Middle frontal gyrus (tissue), 1 donor: ENCODE results near the gene MECR.

Experiments used
- DNase-seq: peaks from one replicate; pipeline ENCODE4 v3.0.0-alpha.2; 2015; ENCODE audit warnings: low spot score; ENCODE audit errors: extremely low spot score

MECR gene

DNA sequence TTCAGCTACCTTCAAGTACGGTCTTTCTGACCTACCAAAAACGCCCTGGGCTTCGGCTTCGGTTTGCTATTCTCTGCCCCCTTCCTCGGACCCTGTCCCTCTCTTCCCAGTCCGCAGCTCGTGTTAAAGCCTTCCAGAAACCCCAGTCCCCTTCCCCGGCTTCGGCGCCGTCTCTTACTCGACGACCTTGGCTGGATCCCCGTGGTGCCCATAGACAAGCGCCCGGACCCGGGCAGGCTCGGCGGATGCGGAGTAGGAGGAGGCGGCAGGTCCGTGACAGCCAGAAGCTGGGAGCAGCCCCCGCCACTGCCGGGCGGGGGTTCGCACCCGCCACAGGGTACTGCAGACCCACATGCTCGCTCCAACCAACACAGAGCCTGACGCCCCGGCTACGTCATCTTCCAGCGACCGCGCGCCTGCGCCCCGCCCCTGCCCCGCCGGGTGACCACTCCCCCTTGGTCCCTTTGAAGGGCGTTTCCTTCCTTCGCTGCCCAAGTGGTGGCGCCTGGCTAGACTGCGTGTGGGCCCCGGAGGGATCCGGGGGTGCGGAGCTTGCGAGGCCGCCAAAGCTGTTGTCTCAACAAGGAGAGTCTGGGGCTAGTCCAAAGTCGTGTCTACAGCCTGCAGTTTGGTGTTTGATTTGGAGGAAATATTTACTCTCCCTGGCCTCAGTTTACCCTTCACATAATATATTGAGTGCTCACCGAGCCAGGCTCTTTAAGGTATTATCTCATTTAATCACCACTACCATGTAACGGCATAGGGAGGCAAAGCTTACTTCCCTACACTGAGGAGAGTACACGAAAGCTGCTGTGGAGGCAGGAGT, at the start of gene MECR:
Gene MECR (minus strand): TSS at position 382 of the 826 bp plus-strand sequence. CDS start 28 bp downstream, at position 354.
- peak; percentile 86 for DNase-seq

GRCh38 chr1:29279951-29280391, 49.2 kb upstream of the MECR start:
- DNase-seq = no peak

GRCh38 chr1:29279406-29279805, 48.7 kb upstream of the MECR start:
- no peak for DNase-seq

- no peak for DNase-seq
These were observed 47.4 kb upstream of the MECR start for GRCh38 chr1:29278124-29278523.

DNA sequence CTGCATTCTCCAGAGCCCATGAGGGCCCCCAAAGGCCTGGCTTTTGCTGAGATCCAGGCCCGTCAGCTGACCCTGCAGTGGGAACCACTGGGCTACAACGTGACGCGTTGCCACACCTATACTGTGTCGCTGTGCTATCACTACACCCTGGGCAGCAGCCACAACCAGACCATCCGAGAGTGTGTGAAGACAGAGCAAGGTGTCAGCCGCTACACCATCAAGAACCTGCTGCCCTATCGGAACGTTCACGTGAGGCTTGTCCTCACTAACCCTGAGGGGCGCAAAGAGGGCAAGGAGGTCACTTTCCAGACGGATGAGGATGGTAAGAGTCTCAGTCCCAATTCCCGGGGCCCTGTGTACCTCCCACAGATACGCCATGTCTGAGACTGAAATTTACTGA, 44.7 kb upstream of the MECR start:
- no peak for DNase-seq

- no peak for DNase-seq
These were observed 41.6 kb upstream of the MECR start for GRCh38 chr1:29272147-29272907.

GRCh38 chr1:29271724-29272123, 41.0 kb upstream of the MECR start:
- no peak for DNase-seq

GRCh38 chr1:29270929-29271521, 40.3 kb upstream of the MECR start:
- no peak for DNase-seq

GRCh38 chr1:29269382-29269781, 38.6 kb upstream of the MECR start:
- no peak for DNase-seq

DNA sequence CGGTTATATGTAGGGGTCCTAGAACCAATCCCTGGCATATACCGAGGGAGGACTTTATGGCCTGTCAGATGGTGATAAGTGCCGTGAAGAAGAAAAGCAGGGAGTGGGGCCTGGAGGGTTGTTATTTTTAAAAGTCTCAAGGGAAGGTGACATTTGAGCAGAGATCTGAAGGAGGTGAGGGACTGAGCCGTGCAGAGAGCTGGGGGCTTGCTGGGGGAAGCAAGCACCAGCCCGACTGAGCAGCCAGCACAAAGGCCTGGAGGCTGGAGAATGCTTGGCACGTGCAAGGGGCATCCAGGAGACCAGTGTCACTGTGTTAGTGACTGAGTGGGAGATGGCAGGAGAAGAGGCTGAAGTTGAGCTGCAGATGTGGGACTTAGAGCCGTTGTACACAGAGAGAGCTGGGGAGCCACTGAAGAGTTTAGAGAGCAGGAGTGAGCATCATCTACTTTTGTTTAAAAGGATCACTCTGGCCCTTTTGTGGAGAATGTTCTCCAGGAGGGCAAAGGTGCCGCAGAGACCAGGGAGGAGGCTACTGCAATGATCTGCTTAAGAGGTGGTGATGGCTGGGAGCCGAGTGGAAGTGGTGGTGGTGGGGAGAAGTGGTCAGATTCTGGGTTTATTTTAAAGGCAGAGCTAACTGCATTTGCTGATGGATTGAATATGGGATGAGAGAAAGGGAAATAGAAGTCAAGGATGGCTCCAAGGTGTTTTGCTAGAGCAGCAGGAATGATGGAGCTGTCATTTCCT, 36.8 kb upstream of the MECR start:
- no peak for DNase-seq

- DNase-seq = no peak
These were observed 36.2 kb upstream of the MECR start for GRCh38 chr1:29266912-29267311.

- no peak for DNase-seq
These were observed 34.1 kb upstream of the MECR start for GRCh38 chr1:29264773-29265389.

- DNase-seq = no peak
These were observed 29.8 kb upstream of the MECR start for GRCh38 chr1:29260531-29260930.

DNA sequence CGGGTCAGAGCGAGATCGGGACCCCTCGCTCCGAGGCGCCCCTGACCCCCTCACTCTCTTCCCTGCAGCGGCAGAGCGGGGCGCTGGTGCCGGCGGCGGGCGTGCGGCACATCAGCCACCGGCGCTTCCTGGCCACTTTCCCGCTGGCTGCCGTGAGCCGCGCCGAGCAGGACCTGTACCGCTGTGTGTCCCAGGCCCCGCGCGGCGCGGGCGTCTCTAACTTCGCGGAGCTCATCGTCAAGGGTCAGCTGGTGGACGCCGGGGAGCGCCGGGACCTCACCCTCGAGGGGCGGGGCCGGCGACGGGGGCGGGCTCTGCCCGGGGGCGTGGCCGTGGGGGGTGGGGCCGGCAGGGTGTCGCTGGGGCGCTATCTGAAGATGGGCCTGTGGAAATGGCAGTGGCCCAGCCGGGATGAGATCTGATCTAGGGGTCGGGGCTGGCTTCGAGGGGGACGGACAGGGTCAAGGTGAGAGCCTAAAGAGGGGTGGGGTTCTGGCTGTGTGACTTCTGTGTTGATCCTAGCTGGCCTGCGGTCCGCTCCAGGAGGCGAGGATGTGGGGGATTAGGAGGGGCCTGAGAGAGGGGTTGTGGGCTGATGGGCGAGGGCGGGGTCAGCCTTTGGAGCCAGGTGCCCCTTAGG, 29.2 kb upstream of the MECR start:
- no peak for DNase-seq

GRCh38 chr1:29258976-29259801, 28.5 kb upstream of the MECR start:
- DNase-seq = no peak

GRCh38 chr1:29258189-29258975, 27.6 kb upstream of the MECR start:
- DNase-seq = no peak

- no peak for DNase-seq
These were observed 26.5 kb upstream of the MECR start for GRCh38 chr1:29256979-29257804.

DNA sequence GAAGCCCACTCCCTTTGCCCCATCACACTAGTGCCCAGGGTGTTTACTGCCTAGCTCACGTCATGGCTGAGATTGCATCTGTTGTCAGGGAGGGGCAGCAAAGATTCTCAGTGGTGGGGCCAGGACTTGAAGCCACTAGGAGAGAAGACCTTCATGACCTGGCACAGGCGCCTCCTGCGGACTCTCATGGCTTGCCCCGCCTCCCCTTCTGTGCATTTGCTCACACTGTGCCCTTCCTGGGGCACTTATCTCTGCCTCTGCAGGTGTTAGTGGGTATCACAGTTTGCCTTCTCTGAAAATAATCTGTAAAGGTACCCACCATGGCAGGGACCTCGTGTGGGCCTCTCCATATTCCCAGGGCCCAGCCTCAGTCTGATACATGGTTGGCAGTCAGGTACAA, 25.7 kb upstream of the MECR start:
- DNase-seq = no peak
